SK-N-SH treated with all-trans-retinoic acid at 6 μM for 48 hours (cell line): ENCODE data around the gene ABHD11.
"Not testable (repeated sequence)": the region's sequence is repeated elsewhere in the genome, so short reads cannot be mapped to it uniquely, and the experiment has no call there.

Experiments used
- BACH2 ChIP-seq: fragments of 250-450 bp; sonication (Bioruptor Pico); IDR thresholded peaks from 2 replicates; pipeline ENCODE4 v1.9.0; 2021; ENCODE audit warnings: mild to moderate bottlenecking, borderline replicate concordance
- OSR1 ChIP-seq: fragments of 250-450 bp; sonication (Bioruptor Pico); IDR thresholded peaks from 2 replicates; pipeline ENCODE4 v1.8.0; 2022; ENCODE audit warnings: moderate library complexity, mild to moderate bottlenecking, inconsistent platforms

DNA sequence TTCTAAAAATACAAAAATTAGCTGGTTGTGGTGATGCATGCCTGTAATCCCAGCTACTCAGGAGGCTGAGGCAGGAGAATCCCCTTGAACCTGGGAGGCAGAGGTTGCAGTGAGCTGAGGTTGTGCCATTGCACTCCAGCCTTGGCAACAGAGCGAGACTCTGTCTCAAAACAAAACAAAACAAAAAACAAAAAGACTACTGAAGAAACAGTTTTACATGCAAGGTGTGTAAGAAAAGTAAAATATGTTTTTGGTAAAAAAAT is 49.1 kb upstream of the ABHD11 start:
- not testable (repeated sequence) for TF ChIP-seq BACH2, OSR1 (CRISPR knock-in tag)
